Sigmoid colon (tissue), 4 donors: ENCODE data around the gene XAB2.

Source experiments
- EP300 ChIP-seq, 4 donors: sonication (generic); formaldehyde crosslinking; IDR thresholded peaks; one replicate each; pipeline ENCODE4 v1.6.1; 2017; ENCODE audit warnings: antibody characterized with exemption in 4 of 4
- POLR2A ChIP-seq, 2 donors: fragments of 450-650 bp; IDR thresholded peaks; one replicate each; pipeline ENCODE4 v1.6.1; 2016; ENCODE audit warnings: antibody characterized with exemption in 2 of 2, mild to moderate bottlenecking in 2 of 2, moderate library complexity in 2 of 2
- POLR2AphosphoS5 ChIP-seq, 4 donors: sonication (generic); formaldehyde crosslinking; IDR thresholded peaks; one replicate each; pipeline ENCODE4 v1.6.1; 2017; ENCODE audit warnings: antibody characterized with exemption in 4 of 4
- TF ChIP-seq, protein P1 (sequence below), 4 experiments: fragments of 450-650 bp in 3 of 4; fragments of 200-600 bp in 1 of 4; IDR thresholded peaks; one replicate each; pipeline ENCODE4 v1.5.1; 2016 to 2019; ENCODE audit warnings: antibody characterized with exemption in 4 of 4, mild to moderate bottlenecking in 3 of 4, moderate library complexity in 2 of 4

DNA sequence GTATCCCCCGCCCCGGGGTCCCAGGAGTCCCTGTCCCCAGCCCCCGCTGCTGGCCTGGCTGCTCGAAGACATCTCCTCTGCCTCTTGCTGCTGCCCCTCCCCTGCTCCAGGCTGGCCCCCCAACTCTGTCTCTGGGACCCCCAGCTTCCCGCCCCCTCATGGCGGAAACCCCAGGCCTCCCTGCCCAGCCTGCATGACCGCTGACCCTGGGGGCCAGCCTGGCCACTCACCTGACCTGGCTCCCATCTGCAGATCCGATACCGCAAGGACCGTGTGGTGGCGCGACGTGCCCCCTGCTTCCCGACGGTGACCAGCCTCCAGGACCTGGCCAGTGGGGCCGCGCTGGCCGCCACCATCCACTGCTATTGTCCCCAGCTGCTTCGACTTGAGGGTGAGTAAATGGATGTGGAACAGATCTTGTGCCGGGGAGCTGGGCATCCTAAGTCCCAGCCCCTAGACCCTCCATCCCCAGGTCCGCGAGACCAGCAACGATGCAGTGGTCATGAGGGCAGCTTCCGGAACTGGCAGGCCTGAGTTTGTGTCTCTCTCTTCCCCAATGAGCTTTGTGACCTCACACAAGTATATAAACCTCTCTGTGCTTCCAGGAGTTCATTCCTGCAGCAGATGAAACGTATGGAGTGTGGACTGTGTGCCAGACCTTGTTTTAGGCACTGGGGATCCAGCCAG, 21.3 kb downstream of the XAB2 start:
- TF ChIP-seq, protein P1, sequence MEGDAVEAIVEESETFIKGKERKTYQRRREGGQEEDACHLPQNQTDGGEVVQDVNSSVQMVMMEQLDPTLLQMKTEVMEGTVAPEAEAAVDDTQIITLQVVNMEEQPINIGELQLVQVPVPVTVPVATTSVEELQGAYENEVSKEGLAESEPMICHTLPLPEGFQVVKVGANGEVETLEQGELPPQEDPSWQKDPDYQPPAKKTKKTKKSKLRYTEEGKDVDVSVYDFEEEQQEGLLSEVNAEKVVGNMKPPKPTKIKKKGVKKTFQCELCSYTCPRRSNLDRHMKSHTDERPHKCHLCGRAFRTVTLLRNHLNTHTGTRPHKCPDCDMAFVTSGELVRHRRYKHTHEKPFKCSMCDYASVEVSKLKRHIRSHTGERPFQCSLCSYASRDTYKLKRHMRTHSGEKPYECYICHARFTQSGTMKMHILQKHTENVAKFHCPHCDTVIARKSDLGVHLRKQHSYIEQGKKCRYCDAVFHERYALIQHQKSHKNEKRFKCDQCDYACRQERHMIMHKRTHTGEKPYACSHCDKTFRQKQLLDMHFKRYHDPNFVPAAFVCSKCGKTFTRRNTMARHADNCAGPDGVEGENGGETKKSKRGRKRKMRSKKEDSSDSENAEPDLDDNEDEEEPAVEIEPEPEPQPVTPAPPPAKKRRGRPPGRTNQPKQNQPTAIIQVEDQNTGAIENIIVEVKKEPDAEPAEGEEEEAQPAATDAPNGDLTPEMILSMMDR (IDR thresholded peaks at IDR 0.05): no peak
- TF ChIP-seq POLR2AphosphoS5 (IDR thresholded peaks at IDR 0.05): no peak
- TF ChIP-seq POLR2A (IDR thresholded peaks at IDR 0.05): no peak
- no peak for TF ChIP-seq EP300 (IDR thresholded peaks at IDR 0.05)
